ENCODE data around the gene ATP10D. TPM values are rescaled to one million over a fixed set of nuclear protein-coding genes. Genes with fewer than 3 reads are reported as not detected.

Gene ATP10D
- total RNA-seq, 1 experiment from 2014 or later = 3.8 TPM

DNA sequence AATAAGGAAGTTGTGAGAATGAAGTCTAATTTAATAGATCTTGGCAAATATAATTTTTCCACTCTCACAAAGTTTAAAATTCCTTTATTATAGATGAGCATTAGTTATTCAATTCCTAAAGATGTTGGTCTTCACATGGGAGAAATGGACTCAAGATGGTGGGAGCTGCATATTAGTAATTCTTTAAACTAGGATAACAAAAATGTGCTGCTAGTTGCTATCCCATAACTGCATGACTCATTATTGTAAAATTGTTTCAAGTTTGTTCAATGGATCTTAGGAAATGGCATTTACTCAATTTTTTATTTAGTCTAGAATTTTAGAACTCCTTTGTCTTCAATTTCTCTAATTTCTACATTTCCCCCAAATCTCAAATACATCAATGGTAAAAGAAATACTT lies 155.8 kb downstream of the ATP10D start:
- Mint-ChIP-seq H3K27ac (no peak overlapping the region), H3K9me3 (peaks cover 21 to 26% of the 10 kb centered on the region in 2 experiments), H3K27me3 (ENCODE audit: low read depth) (no peaks in the 10 kb centered on the region; the same call in 1 of the 2 replicates), H3K4me3 (no peak overlapping the region), H3K36me3 (ENCODE audit: insufficient read depth in 1 of 3, low read depth in 3 of 3) (peaks cover 10 to 18% (median 16%) of the 10 kb centered on the region in 3 experiments; a peak in 5 of 7 replicates), H3K4me1 (peaks cover 5% of the 10 kb centered on the region in 2 experiments; a peak in 3 of 4 replicates)
- Histone ChIP-seq H3K9me3 (ENCODE audit: control insufficient read depth, low read depth, low read length) (no peaks in the 10 kb centered on the region), H3K79me1 (ENCODE audit: insufficient read depth, low read depth, low read length, poor library complexity, severe bottlenecking) (no peaks in the 10 kb centered on the region), H4K91ac (ENCODE audit: insufficient read length, low read depth, low read length) (no peak overlapping the region), H2BK12ac (ENCODE audit: insufficient read length, low read depth, low read length) (no peak overlapping the region), H2BK15ac (ENCODE audit: low read depth, low read length) (no peak overlapping the region), H3K23ac (ENCODE audit: insufficient read length, low read depth, low read length) (no peak overlapping the region), H4K20me1 (ENCODE audit: control insufficient read depth, insufficient read depth, insufficient read length) (no peaks in the 10 kb centered on the region), H2BK20ac (ENCODE audit: low read depth, low read length, poor library complexity, severe bottlenecking) (no peak overlapping the region), H3K4me2 (ENCODE audit: insufficient read depth, insufficient read length, low read length) (no peak overlapping the region), H3K14ac (ENCODE audit: insufficient read depth, low read length) (no peak overlapping the region), H2BK120ac (ENCODE audit: low read depth, low read length, poor library complexity, severe bottlenecking) (no peak overlapping the region), H3K4ac (ENCODE audit: low read depth, low read length) (no peak overlapping the region), H2BK5ac (ENCODE audit: insufficient read length, low read length) (no peak overlapping the region), H3K4me1 (ENCODE audit: insufficient read depth, low read length) (0 out of 2 replicates have a peak, but pooled peaks cover 2% of the 10 kb centered on the region), H3K27ac (ENCODE audit: insufficient read length, low read depth, low read length) (no peak overlapping the region), H3K79me2 (ENCODE audit: insufficient read depth, low read length) (no peaks in the 10 kb centered on the region), H2AFZ (ENCODE audit: low read length) (no peak overlapping the region), H3K23me2 (ENCODE audit: insufficient read length, low read depth, low read length, poor library complexity, severe bottlenecking) (no peaks in the 10 kb centered on the region), H3K9ac (ENCODE audit: extremely low read depth, insufficient read length, low read length) (no peak overlapping the region), H3K27me3 (ENCODE audit: insufficient read depth, low read length) (no peaks in the 10 kb centered on the region), H2AK5ac (ENCODE audit: insufficient read length, low read length) (no peak overlapping the region), H3T11ph (ENCODE audit: low read length) (no peak overlapping the region), H4K5ac (ENCODE audit: insufficient read length, low read depth, low read length) (no peak overlapping the region), H3K56ac (ENCODE audit: insufficient read length, low read depth, low read length) (no peak overlapping the region), H4K8ac (replicated peaks; ENCODE audit: insufficient read length, low read depth, low read length) (no peak overlapping the region), H3K18ac (ENCODE audit: insufficient read length, low read depth, low read length) (no peak overlapping the region)
- TF ChIP-seq, protein P1, sequence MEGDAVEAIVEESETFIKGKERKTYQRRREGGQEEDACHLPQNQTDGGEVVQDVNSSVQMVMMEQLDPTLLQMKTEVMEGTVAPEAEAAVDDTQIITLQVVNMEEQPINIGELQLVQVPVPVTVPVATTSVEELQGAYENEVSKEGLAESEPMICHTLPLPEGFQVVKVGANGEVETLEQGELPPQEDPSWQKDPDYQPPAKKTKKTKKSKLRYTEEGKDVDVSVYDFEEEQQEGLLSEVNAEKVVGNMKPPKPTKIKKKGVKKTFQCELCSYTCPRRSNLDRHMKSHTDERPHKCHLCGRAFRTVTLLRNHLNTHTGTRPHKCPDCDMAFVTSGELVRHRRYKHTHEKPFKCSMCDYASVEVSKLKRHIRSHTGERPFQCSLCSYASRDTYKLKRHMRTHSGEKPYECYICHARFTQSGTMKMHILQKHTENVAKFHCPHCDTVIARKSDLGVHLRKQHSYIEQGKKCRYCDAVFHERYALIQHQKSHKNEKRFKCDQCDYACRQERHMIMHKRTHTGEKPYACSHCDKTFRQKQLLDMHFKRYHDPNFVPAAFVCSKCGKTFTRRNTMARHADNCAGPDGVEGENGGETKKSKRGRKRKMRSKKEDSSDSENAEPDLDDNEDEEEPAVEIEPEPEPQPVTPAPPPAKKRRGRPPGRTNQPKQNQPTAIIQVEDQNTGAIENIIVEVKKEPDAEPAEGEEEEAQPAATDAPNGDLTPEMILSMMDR (conservative IDR thresholded peaks at IDR 0.05) = no peak
- no peak for DNase-seq
